IPS-11a (cell line): ENCODE data around the gene ZFPL1.

Source experiments
- H3K4me3 ChIP-seq: one replicate; pipeline ENCODE4 v1.5.1; 2013; ENCODE audit warnings: low read depth, low read length, control low read depth

ZFPL1 gene

DNA sequence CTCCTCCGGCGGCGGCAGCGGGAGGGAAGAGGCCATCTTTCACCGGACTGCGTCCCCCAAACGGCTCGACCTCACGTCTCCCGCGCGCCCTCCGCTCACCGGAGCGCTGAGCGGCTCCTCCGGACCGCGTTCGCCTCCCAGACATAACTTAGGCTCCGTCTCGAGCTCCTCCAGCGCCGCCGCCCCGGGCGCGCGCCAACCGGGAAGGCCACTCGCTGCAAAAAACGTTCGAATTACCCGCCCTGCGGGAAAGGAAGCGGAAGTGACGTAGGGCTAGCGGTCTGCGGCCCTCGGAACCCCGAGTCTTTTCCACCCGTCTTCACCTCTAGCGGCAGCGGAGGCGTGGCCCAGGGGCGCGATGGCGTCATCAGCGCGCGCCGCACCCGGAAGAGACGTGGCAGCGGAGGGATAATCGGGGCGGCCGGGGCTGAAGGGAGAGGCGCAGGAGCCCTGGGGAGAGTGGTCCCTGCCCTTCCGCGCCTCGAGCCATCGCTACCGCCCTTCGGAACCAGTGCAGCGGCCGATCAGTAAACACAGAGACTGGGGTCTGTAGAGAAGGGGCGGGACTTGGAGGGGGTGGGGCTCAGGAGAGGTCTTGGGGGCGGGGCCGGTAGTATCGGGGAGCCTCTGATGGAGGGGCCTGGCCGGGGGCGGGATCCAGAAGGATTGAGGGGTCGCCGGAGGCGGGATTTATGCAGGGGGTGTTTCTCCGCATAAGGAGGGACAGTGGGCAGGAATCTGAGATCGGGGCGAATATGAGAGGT lies at the start of gene ZFPL1, which contains the start of gene CDCA5:
ZFPL1 (plus strand) TSS at position 389 of the 764 bp plus-strand sequence. CDS start 477 bp downstream, outside the sequence.
CDCA5 (minus strand) TSS at position 207 of the 764 bp plus-strand sequence; CDS start at position 145, 62 bp downstream.
- peak within 1 kb of the TSS; percentile 91 for H3K4me3 ChIP-seq

- no peak overlapping the region for H3K4me3 ChIP-seq
These were observed 49.6 kb upstream of the ZFPL1 start for GRCh38 chr11:65034423-65034822.

- no peak overlapping the region for H3K4me3 ChIP-seq
These were observed 48.4 kb upstream of the ZFPL1 start for GRCh38 chr11:65035579-65035978.

GRCh38 chr11:65036931-65037330 lies 47.1 kb upstream of the ZFPL1 start:
- no peak overlapping the region for H3K4me3 ChIP-seq

DNA sequence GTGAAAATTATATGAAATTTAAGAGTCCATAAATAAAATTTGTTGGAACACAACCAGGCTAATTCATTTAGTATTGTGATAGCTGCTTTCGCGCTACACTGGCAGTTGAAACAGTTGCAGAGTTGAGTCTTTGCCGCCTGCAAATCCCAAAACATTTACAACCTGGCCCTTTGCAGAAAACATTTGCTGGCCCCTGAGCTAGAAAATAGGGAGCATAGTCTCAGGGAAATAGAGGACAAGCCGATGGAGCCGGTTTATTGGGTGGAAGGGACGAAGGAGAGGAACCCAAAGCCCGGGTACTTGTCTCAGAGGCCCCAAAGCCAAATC lies 43.5 kb upstream of the ZFPL1 start:
- peak overlapping the region; percentile 89 for H3K4me3 ChIP-seq

GRCh38 chr11:65040847-65041622 lies 43.0 kb upstream of the ZFPL1 start, which contains the start of gene SAC3D1:
Gene SAC3D1, plus strand, starts transcription at chr11:65041210. Its CDS starts 83 bp downstream, at chr11:65041293.
- peak within 1 kb of the TSS; percentile 89 for H3K4me3 ChIP-seq

GRCh38 chr11:65042891-65043290 lies 41.1 kb upstream of the ZFPL1 start:
- no peak overlapping the region for H3K4me3 ChIP-seq

GRCh38 chr11:65043881-65044501 lies 40.0 kb upstream of the ZFPL1 start:
- no peak overlapping the region for H3K4me3 ChIP-seq

DNA sequence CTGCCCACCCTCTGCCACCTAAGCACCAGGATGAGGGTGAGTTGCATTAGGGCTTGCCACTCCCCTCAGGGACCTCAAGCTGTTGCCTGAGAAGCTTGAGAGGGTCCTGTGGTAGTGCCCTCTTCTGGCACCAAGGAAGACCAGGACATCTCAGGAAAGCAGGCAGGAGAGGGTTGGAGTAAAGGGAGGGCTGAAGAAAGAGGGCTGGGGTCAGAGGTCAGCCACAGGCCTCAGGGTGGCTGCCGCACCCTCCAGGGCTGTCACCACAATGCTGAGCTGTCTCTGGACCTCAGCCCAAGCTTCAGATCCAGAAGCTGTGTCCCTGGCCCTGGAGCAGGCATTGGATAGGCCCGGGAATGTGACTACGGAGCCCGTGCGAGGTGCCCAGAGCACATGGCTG lies 39.0 kb upstream of the ZFPL1 start:
- no peak overlapping the region for H3K4me3 ChIP-seq

- H3K4me3 ChIP-seq, result no peak overlapping the region
These were observed 38.3 kb upstream of the ZFPL1 start for GRCh38 chr11:65045728-65046127.

DNA sequence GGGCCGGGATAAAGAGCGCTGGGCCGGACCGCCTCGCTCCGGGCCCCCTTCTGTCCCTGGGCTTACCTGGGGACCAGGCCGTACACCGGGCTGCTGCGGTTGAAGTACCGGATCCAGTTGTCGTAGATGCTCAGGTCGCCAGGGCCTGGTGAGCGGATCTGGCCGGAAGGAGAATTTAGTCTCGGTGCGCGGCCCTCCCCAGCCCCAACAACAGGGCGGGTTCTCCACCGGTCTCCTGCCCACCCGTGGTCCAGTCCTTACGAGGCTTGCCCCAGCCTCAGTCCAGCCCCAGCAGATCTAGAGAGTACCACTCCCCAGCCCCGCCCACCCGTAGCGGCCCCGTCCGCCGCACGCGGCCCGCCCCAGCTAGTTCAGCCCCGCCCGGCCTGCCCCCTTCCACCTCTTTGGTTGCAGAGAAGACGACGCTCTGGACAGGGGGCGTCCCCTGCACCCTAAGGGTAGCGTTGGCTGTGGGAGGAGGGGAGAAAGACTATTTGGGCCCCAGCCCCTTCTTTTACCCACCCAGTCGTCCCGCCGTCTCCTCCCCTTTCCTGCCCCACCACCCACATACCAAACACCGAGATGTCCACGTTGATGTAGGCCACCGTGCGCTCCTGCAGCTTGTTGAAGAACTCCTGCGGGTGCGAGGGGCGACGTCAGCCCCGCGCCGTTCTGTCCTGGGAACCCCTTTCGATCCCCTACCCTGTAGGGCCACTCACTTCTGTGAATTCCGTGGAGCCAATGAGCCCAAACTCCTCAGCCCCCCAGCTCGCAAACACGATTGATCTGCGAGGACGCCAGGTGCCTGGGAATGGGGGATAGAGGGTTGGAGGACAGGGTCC lies 36.2 kb upstream of the ZFPL1 start:
- no peak overlapping the region for H3K4me3 ChIP-seq

DNA sequence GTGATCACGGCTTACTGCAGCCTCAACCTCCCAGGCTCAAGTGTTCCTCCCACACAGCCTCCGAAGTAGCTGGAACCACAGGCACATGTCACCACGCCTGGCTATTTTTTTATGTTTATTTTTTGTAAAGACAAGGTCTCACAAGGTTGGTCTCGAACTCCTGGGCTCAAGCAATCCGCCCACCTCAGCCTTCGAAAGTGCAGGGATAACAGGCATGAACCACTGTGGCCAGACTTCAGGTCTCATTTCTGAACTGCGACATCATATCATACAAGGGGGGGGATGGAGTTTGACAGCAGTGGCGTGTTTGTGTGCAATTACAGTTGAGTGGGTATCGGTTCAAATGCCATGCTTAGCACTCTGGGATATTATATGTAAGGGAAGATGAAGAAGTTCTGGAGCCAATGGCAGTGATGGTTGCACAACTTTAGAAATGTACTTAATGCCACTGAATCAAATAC lies 32.6 kb upstream of the ZFPL1 start:
- no peak overlapping the region for H3K4me3 ChIP-seq

GRCh38 chr11:65053827-65054508 lies 30.1 kb upstream of the ZFPL1 start:
- H3K4me3 ChIP-seq, result no peak overlapping the region

DNA sequence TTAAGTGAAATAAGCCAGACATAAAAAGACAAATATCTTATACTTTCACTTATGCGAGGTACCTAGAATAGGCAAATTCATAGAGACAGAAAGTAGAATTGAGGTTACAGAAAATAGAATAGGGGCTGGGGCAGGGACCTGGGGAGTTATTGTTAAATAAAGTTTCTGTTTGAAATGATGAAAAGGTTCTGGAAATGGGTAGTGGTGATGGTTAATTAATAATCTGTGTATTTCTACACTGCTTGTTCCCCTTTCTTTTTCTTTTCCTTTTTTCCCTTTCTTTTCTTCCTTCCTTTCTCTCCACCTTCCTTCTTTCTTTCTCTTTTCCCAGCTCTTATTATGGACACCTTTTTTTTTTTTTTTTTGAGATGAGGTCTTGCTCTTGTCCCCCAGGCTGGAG lies 28.5 kb upstream of the ZFPL1 start:
- H3K4me3 ChIP-seq, result no peak overlapping the region

- no peak overlapping the region for H3K4me3 ChIP-seq
These were observed 27.0 kb upstream of the ZFPL1 start for GRCh38 chr11:65056999-65057398.

DNA sequence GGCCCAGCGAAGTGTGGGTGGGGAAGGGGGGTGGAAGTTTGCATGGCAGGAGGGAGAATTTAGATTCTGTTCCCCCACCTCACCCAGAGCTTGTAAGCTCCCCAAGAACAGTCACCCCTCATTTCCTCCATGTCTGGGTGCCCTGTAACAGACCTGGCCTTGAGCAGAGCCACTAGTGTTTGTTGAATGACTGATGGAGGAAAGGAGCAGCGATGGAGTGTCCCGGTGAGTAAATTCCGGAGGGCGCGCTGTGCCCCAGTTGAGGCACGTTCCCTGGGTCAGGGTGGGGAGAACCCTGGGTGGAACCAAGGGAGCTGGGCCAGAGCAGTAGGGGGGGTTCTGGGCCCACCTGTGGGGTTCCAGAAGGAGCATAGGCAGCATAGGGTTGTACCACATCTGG lies 26.5 kb upstream of the ZFPL1 start:
- no peak overlapping the region for H3K4me3 ChIP-seq

DNA sequence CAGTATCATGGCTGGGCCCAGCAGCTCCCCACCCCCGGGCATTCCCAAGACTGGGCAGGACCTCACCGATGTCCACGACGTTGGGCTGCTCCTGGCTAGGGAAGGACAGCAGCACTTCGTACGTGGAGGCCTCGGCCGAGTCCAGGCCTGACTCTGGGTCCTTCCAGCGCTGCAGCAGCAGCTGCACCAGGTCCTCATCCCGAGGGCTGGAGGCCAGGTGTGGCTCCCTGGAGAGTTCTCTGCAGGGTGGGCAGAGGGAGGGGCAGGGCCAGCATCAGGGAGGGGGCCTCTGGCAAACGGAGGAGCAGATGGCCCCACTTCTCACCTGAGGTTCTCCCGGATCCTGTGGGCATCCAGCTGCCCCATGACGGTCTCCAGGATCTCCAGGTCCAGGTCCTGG lies 26.0 kb upstream of the ZFPL1 start:
- H3K4me3 ChIP-seq, result no peak overlapping the region

DNA sequence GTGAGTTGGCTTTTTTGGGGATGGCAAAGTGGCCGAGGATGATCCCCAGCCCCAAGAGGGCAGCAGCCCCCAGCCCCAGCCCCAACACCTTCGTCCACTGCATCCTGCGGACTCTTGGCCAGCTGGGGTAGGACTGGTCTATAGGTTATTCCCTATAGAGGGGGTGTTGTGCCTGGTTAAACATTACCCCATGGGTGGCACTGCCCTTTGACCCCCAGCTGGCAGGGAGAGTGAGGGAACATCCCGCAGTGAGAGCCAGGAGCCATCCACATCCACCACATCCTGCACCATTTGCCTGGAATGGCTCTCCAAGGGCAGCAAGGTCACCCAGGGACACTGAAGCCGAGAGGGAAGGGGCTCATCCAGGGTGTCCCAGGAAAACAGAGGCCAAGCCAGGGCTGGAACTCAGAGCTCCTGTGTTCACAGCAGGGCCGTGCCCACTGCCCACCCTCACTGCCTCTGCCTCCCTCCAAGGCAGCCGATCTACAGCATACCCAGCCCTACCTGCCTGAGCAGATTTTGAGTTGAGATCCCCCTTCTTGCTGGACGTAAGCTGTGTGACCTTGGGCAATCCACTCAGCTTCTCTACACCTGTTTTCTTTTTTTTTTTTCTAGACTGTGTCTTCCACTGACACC lies 25.5 kb upstream of the ZFPL1 start, which contains the start of gene NAALADL1:
NAALADL1 (minus strand) TSS at position 135 of the 636 bp plus-strand sequence; CDS start at position 103, 32 bp downstream.
- H3K4me3 ChIP-seq, result no peak within 1 kb of the TSS

DNA sequence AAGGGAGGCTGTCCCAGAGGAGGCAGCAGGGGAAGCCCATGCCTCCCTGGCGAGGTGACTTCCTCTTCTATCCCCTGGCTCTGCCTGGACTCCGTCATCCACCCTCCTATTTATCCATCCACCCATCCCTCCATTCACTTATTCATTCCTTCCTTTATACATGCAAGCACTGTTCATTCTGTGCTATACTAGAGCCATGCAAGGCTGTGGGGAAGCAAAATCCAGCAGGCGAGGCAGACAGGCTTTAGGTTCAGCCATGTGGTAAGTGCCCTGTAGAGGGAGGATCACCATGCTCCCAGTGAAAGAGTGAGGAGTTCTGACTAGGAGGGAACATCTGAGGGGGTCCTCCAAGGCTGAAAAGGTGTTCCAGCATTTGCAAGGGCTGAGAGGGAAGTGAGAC lies 24.5 kb upstream of the ZFPL1 start:
- H3K4me3 ChIP-seq, result no peak overlapping the region
